Nephron (organoid): Measurements from ENCODE around the gene GBX2.

Source experiments
- H3K27ac Mint-ChIP-seq, 3 experiments: 2 replicates each; pipeline ENCODE4 v1.8.0; 2020; ENCODE audit warnings: mixed read lengths in 3 of 3, mild to moderate bottlenecking in 2 of 3, moderate library complexity in 1 of 3
- H3K27me3 Mint-ChIP-seq: 2 replicates; pipeline ENCODE4 v1.8.0; 2021; ENCODE audit warnings: low read depth, mild to moderate bottlenecking, moderate library complexity, mixed read lengths
- H3K36me3 Mint-ChIP-seq: 2 replicates; pipeline ENCODE4 v1.8.0; 2020; ENCODE audit warnings: low read depth, mixed read lengths
- H3K4me1 Mint-ChIP-seq: 2 replicates; pipeline ENCODE4 v1.8.0; 2020; ENCODE audit warnings: mixed read lengths
- H3K4me3 Mint-ChIP-seq, 3 experiments: 2 replicates each; pipeline ENCODE4 v1.8.0; 2020; ENCODE audit warnings: mild to moderate bottlenecking in 3 of 3, mixed read lengths in 3 of 3, moderate library complexity in 2 of 3
- H3K9me3 Mint-ChIP-seq: 2 replicates; pipeline ENCODE4 v1.8.0; 2020; ENCODE audit warnings: mixed read lengths
- TF ChIP-seq, protein P1 (sequence below), 3 experiments: fragments of 200-600 bp; sonication (generic); IDR thresholded peaks; one replicate each; pipeline ENCODE4 v1.5.0; 2021; ENCODE audit warnings: antibody characterized with exemption in 3 of 3; ENCODE audit not compliant: unreplicated experiment in 3 of 3

GBX2 gene

DNA sequence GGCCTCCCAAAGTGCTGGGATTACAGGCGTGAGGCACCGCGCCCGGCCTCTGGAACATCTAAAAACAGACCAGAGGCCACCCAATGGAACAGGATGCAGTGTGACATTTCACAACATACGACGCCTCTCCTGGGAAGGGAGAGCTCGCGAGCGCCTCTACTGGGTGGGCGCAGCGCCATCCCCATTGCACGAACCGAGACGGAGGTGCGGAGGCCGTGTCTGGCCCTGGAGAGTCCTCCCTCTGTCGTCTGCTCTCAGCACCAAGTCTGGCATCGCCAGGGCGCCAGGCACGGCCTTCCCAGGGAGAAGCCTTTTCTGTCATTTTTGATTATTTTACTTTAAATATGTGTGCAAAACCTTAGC lies 9.4 kb upstream of the GBX2 start:
- H3K36me3 Mint-ChIP-seq: no peaks in the 10 kb centered on the region
- H3K9me3 Mint-ChIP-seq: no peaks in the 10 kb centered on the region
- peaks cover 21% of the 10 kb centered on the region for H3K4me1 Mint-ChIP-seq
- H3K27me3 Mint-ChIP-seq: peaks cover 98% of the 10 kb centered on the region
- no peak overlapping the region for H3K27ac Mint-ChIP-seq
- TF ChIP-seq, protein P1, sequence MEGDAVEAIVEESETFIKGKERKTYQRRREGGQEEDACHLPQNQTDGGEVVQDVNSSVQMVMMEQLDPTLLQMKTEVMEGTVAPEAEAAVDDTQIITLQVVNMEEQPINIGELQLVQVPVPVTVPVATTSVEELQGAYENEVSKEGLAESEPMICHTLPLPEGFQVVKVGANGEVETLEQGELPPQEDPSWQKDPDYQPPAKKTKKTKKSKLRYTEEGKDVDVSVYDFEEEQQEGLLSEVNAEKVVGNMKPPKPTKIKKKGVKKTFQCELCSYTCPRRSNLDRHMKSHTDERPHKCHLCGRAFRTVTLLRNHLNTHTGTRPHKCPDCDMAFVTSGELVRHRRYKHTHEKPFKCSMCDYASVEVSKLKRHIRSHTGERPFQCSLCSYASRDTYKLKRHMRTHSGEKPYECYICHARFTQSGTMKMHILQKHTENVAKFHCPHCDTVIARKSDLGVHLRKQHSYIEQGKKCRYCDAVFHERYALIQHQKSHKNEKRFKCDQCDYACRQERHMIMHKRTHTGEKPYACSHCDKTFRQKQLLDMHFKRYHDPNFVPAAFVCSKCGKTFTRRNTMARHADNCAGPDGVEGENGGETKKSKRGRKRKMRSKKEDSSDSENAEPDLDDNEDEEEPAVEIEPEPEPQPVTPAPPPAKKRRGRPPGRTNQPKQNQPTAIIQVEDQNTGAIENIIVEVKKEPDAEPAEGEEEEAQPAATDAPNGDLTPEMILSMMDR (IDR thresholded peaks at IDR 0.05; ENCODE audit: unreplicated experiment in 3 of 3): no peak
- H3K4me3 Mint-ChIP-seq: peak overlapping the region in 1 of 3 experiments; percentile 84

DNA sequence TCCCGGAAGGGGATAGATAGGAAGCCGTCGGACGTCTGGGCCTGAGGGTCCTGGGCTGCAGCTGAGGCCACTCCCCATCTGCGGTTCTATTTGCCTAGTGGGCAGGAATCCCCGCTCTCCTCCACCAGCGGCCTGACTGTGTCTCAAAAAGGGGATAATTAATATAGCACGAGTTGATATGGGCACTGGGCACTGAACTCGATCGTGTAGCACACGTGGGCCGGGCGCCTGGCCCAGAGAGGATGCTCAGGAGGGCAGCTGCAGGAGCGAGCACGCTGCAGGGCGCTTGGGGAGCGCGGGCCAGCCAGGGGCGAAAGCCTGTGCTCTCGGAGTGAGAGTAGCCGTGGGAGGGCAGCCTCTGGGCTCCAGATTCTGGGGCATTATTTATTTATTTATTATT lies 8.8 kb upstream of the GBX2 start:
- TF ChIP-seq, protein P1 (IDR thresholded peaks at IDR 0.05; ENCODE audit: unreplicated experiment in 3 of 3): no peak
- Mint-ChIP-seq H3K36me3 (no peaks in the 10 kb centered on the region), H3K9me3 (no peaks in the 10 kb centered on the region), H3K27me3 (peaks cover 98% of the 10 kb centered on the region), H3K4me1 (peaks cover 25% of the 10 kb centered on the region), H3K27ac (no peak overlapping the region), H3K4me3 (peak overlapping the region in 2 of 3 experiments; percentile 55 to 72)

DNA sequence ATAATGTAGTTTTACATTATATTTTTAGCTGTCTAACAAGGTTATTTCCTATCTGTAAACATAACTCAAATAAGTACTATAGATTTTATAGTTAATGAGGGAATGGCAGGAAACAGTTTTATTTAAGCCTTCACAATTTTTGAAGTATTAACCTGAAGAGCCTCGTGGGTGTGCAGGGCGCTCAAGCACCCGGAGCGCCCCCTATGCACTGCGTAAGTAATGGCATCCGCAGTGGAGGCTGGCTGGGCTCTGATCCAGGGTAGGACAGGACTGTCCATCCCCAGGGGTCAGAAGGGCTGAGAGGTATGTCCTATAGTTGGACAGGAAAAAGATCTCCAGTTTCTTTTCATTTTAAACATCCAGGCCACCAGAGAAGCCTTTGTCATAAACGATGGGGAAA lies 8.2 kb upstream of the GBX2 start:
- H3K36me3 Mint-ChIP-seq: no peaks in the 10 kb centered on the region
- TF ChIP-seq, protein P1 (IDR thresholded peaks at IDR 0.05; ENCODE audit: unreplicated experiment in 3 of 3): peak; percentile 44 to 61 (median 55)
- peak overlapping the region; percentile 43 to 72 (median 55) for H3K4me3 Mint-ChIP-seq
- no peaks in the 10 kb centered on the region for H3K9me3 Mint-ChIP-seq
- H3K27ac Mint-ChIP-seq: no peak overlapping the region
- H3K27me3 Mint-ChIP-seq: peaks cover 98% of the 10 kb centered on the region
- peaks cover 27% of the 10 kb centered on the region for H3K4me1 Mint-ChIP-seq

DNA sequence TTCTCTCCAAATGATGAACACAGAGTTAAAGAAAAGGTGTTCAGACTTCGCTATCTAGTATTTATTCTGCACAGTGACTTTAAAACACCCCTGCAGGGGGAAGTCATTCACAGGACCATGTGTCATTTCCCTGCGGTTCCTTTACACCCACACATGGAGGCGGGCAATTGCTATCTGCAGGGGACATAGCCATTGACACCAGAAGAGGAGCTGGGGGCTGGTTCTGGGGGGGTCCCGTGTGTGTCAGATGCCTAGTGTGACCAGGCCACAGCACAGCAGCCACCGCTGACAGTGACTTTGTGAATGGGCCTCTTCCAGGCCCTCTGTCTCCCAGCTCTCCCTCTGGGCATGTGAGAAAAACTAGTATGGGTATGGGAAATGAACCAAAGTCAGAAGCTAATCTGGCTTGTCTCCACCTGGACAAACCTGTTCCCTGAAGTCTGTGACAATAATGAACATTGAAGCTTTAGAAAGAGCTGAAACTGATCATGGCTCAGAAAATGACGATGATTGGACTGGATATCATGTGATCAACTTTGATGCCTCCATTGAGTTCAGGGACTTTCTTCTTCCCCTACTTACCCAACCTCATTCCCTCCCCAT lies 7.5 kb upstream of the GBX2 start:
- TF ChIP-seq, protein P1 (IDR thresholded peaks at IDR 0.05; ENCODE audit: unreplicated experiment in 3 of 3): no peak
- no peaks in the 10 kb centered on the region for H3K36me3 Mint-ChIP-seq
- H3K27me3 Mint-ChIP-seq: peaks cover 98% of the 10 kb centered on the region
- no peak overlapping the region for H3K27ac Mint-ChIP-seq
- no peaks in the 10 kb centered on the region for H3K9me3 Mint-ChIP-seq
- peaks cover 27% of the 10 kb centered on the region for H3K4me1 Mint-ChIP-seq
- no peak overlapping the region for H3K4me3 Mint-ChIP-seq

DNA sequence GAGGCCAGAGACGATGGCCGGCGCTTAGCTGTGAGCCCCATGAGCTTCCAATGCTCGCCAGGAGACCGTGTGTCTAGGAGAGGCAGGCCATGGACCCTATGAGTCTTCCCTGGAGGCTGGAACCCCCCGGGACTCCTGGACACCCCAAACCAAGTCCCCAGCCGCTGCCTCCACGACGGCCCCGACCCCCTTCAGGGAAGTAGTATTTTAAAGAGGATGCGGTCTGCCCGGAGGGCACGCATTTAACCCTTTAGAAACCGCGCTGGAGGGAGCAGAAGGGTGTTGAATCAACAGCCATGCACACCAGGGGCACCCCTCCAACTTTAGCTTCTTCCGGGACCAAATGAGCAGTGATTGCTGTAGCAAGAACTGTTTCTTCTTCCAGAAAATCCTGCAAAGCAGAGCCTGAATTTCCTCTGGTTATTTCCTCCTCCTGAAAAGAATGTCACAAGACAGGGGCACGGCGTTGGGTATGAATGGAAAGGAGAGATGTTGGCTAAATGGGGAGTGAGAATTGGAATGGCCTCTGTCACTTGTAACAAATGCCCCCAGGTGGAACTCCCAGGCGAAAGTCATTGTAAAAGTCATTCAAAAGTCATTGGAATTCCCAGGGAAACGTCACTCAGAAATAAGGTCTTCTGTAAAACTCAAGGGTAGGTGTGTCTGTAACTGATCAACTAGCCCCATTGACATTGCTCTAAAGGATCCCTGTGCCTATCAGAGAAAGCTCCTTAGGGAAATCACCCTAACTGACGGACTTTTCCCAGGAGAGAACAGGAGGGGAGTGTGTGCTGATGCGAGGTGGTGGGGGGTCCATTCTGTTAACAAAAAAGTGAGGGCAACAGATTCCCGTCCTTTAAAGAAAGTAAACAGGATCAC lies 5.8 kb upstream of the GBX2 start:
- Mint-ChIP-seq H3K4me3 (peak overlapping the region in 1 of 3 experiments; percentile 9), H3K36me3 (no peaks in the 10 kb centered on the region), H3K27ac (no peak overlapping the region), H3K4me1 (peaks cover 31% of the 10 kb centered on the region), H3K27me3 (peaks cover 99% of the 10 kb centered on the region), H3K9me3 (no peaks in the 10 kb centered on the region)
- TF ChIP-seq, protein P1 (IDR thresholded peaks at IDR 0.05; ENCODE audit: unreplicated experiment in 3 of 3): no peak
